GM12878 (cell line): ENCODE results near the gene HOXD10. TPM values are rescaled to one million over a fixed set of nuclear protein-coding genes. Genes with fewer than 3 reads are reported as not detected.

Experiments used
- ATAC-seq: fragments of 200-7000 bp; cut with Tn5 transposase; 3 replicates; pipeline ENCODE4 v1.9.1; 2020; ENCODE audit warnings: mild to moderate bottlenecking, moderate library complexity
- BruUV-seq: library from RNA; stranded (reverse); fragments of 400-500 nt; replicated peaks from 2 replicates; lab custom pipeline; 2021; lab: Mats Ljungman, UMichigan
- CTCF ChIA-PET: fragments of 300-600 bp; sonication (Branson Sonifier 250); formaldehyde crosslinking; extraction: SDS; loops from one replicate; lab custom pipeline; 2021; ENCODE audit warnings: inconsistent platforms; lab: Yijun Ruan, JAX
- POLR2A ChIA-PET: fragments of 350-600 bp; formaldehyde crosslinking; extraction: SDS; loops from one replicate; lab custom pipeline; 2021; ENCODE audit warnings: inconsistent platforms; lab: Charles Lee
- RAD21 ChIA-PET: fragments of 300-600 bp; sonication (Branson Sonifier 250); formaldehyde crosslinking; loops from one replicate; lab custom pipeline; 2023; ENCODE audit warnings: antibody characterized with exemption; ENCODE audit not compliant: unreplicated experiment; lab: Charles Lee
- SMC1A ChIA-PET: fragments of 300-600 bp; sonication (Branson Sonifier 250); formaldehyde crosslinking; loops from one replicate; lab custom pipeline; 2023; ENCODE audit not compliant: unreplicated experiment, uncharacterized antibody; lab: Charles Lee
- DNase-seq: peaks from one replicate; pipeline ENCODE4 v3.0.0-alpha.2; 2011; ENCODE audit warnings: low read depth, low spot score
- FAIRE-seq: peaks from 3 replicates; lab custom pipeline; 2011; peaks lifted over from hg19 to GRCh38; lab: Jason Lieb, UNC
- H2AFZ ChIP-seq: 2 replicates; pipeline ENCODE4 v1.6.0; 2011; ENCODE audit warnings: low read depth, low read length, control low read depth; ENCODE audit not compliant: control insufficient read depth
- H3K27ac ChIP-seq: 2 replicates; pipeline ENCODE4 v1.5.1; 2011; ENCODE audit warnings: control low read depth; ENCODE audit not compliant: control insufficient read depth, insufficient read depth
- H3K27me3 ChIP-seq, 2 experiments: replicated peaks in 1 of 2; 2 replicates each; pipeline versions ENCODE4 v1.6.0 to v1.6.1; 2011; ENCODE audit warnings: low read length in 1 of 2; ENCODE audit not compliant: control insufficient read depth in 2 of 2, insufficient read depth in 2 of 2
- H3K36me3 ChIP-seq, 2 experiments: 2 replicates each; pipeline ENCODE4 v1.5.1; 2011; ENCODE audit warnings: low read length in 1 of 2; ENCODE audit not compliant: control insufficient read depth in 2 of 2, insufficient read depth in 2 of 2
- H3K4me1 ChIP-seq: 2 replicates; pipeline ENCODE4 v1.6.1; 2011; ENCODE audit warnings: mild to moderate bottlenecking, low read length, moderate library complexity, mixed read lengths; ENCODE audit not compliant: control insufficient read depth, insufficient read depth
- H3K4me2 ChIP-seq: 2 replicates; pipeline ENCODE4 v1.6.0; 2011; ENCODE audit warnings: control low read depth; ENCODE audit not compliant: control insufficient read depth, insufficient read depth
- H3K4me3 ChIP-seq: fragments of 200-600 bp; sonication (generic); 2 replicates; pipeline ENCODE4 v1.5.1; 2016
- H3K79me2 ChIP-seq: 2 replicates; pipeline ENCODE4 v1.6.0; 2011; ENCODE audit warnings: low read length; ENCODE audit not compliant: control insufficient read depth, insufficient read depth
- H3K9ac ChIP-seq: 2 replicates; pipeline ENCODE4 v1.8.0; 2011; ENCODE audit warnings: low read length, control low read depth, mixed read lengths; ENCODE audit not compliant: control insufficient read depth, insufficient read depth
- H3K9me3 ChIP-seq: replicated peaks from 3 replicates; pipeline ENCODE4 v1.5.1; 2011; ENCODE audit warnings: mild to moderate bottlenecking, low read length; ENCODE audit not compliant: control insufficient read depth, insufficient read depth
- H4K20me1 ChIP-seq: 2 replicates; pipeline ENCODE4 v1.6.0; 2011; ENCODE audit not compliant: control insufficient read depth, insufficient read depth
- ATF7 ChIP-seq: fragments of 450-650 bp; IDR thresholded peaks from 2 replicates; pipeline ENCODE4 v1.6.1; 2016; ENCODE audit warnings: low read depth, mild to moderate bottlenecking
- BACH1 ChIP-seq: fragments of 450-650 bp; IDR thresholded peaks from 2 replicates; pipeline ENCODE4 v1.6.1; 2017; ENCODE audit warnings: mild to moderate bottlenecking, borderline replicate concordance
- CBX3 ChIP-seq: fragments of 200-600 bp; sonication (generic); IDR thresholded peaks from 2 replicates; pipeline ENCODE4 v1.6.1; 2016; ENCODE audit warnings: low read depth, borderline replicate concordance
- HDAC6 ChIP-seq: fragments of 200-600 bp; sonication (generic); IDR thresholded peaks from one replicate; pipeline ENCODE4 v1.8.0; 2017; ENCODE audit warnings: antibody characterized with exemption; ENCODE audit not compliant: unreplicated experiment
- NBN ChIP-seq: fragments of 450-650 bp; IDR thresholded peaks from 2 replicates; pipeline ENCODE4 v1.6.1; 2016
- PML ChIP-seq: IDR thresholded peaks from 2 replicates; pipeline ENCODE4 v1.6.1; 2012; ENCODE audit warnings: low read length, inconsistent platforms
- RB1 ChIP-seq: fragments of 450-650 bp; formaldehyde crosslinking; IDR thresholded peaks from 2 replicates; pipeline ENCODE4 v1.6.1; 2017; ENCODE audit warnings: mild to moderate bottlenecking, borderline replicate concordance
- SMC3 ChIP-seq: IDR thresholded peaks from 2 replicates; pipeline ENCODE4 v1.6.1; 2011; ENCODE audit warnings: low read length, improper control_type of control experiment, borderline replicate concordance
- ZNF622 ChIP-seq: fragments of 450-650 bp; IDR thresholded peaks from 2 replicates; pipeline ENCODE4 v1.6.1; 2017; ENCODE audit warnings: mild to moderate bottlenecking, inconsistent platforms
- WGBS: methylation state at CpG from one replicate; pipeline ENCODE4 v1.1.6; 2016; ENCODE audit warnings: low lambda C conversion rate; ENCODE audit not compliant: insufficient replicate concordance, insufficient coverage; ENCODE audit errors: missing lambda C conversion rate; 5-methylcytosine and 5-hydroxymethylcytosine counted together
- in situ Hi-C: fragments of 300-500 bp; cut with MboI; formaldehyde crosslinking; loops from 9 replicates; pipeline ENCODE4 v1.14.3; 2018; ENCODE audit warnings: mixed read lengths
- intact Hi-C: fragments of 100-400 bp; cut with micrococcal nuclease; formaldehyde crosslinking; loops from one replicate; pipeline ENCODE4 v1.14.2; 2022; ENCODE audit not compliant: unreplicated experiment
- polyA plus RNA-seq, 11 experiments: library from polyadenylated mRNA; depleted of rRNA in 4 of 11; unstranded in 6 of 11; stranded (reverse) in 5 of 11; fragments of >200 nt; fragmentation: Nextera tagmentation in 4 of 11; fragmentation: Illumina TruSeq in 1 of 11; extraction: Ambion mirVana in 4 of 11; extraction: Trizol in 1 of 11; gene quantifications; 1 replicate in 1 of 11; 2 replicates in 10 of 11; pipeline versions ENCODE4 v1.2.1 to v1.2.3, GENCODE V29; 2011 to 2016; ENCODE audit warnings: inconsistent platforms in 2 of 11, missing spikeins in 2 of 11, low read depth in 1 of 11
- total RNA-seq, 4 experiments: library from RNA; depleted of rRNA in 3 of 4; stranded (reverse); fragments of >200 nt in 3 of 4; fragmentation: Illumina TruSeq in 1 of 4; extraction: Trizol in 1 of 4; gene quantifications; 2 replicates each; pipeline versions ENCODE4 v1.2.1 to v1.2.3, GENCODE V29; 2013 to 2021
- TF ChIP-seq, protein P1 (sequence below): fragments of 450-650 bp; IDR thresholded peaks from 2 replicates; pipeline ENCODE4 v1.6.1; 2018; ENCODE audit warnings: mild to moderate bottlenecking, low read depth, moderate library complexity; ENCODE audit not compliant: partially characterized antibody
- TF ChIP-seq, protein P2 (sequence below): fragments of 450-650 bp; IDR thresholded peaks from 2 replicates; pipeline ENCODE4 v1.6.1; 2017; ENCODE audit warnings: borderline replicate concordance
- TF ChIP-seq, protein P3 (sequence below): fragments of 450-650 bp; IDR thresholded peaks from 2 replicates; pipeline ENCODE4 v1.6.1; 2016; ENCODE audit warnings: mild to moderate bottlenecking
- TF ChIP-seq, protein P4 (sequence below): fragments of 450-650 bp; IDR thresholded peaks from 2 replicates; pipeline ENCODE4 v1.6.1; 2017; ENCODE audit warnings: mild to moderate bottlenecking, moderate library complexity

The HOXD10 gene
- total and polyA plus RNA-seq, 10 of the 15 experiments (the other 5 are each of a cell fraction or from before 2014, with no cell fraction given) = not detected

DNA sequence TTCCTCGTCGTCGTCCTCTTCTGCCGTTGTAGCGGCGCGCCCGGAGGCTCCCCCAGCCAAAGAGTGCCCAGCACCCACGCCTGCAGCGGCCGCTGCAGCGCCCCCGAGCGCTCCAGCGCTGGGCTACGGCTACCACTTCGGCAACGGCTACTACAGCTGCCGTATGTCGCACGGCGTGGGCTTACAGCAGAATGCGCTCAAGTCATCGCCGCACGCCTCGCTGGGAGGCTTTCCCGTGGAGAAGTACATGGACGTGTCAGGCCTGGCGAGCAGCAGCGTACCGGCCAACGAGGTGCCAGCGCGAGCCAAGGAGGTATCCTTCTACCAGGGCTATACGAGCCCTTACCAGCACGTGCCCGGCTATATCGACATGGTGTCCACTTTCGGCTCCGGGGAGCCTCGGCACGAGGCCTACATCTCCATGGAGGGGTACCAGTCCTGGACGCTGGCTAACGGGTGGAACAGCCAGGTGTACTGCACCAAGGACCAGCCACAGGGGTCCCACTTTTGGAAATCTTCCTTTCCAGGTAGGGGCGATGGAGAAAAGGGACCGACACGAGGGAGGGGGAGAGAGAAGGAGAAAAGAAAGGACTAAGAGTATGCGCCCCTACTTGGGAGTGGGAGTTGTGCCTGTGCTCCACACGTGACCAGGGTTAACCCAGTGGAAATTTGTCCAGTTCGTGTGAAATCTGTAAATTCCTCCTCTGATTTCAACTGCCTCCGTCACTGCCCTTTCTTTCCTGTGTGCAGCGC, 23.3 kb upstream of the HOXD10 start:
- no peaks in the 10 kb centered on the region for H3K79me2 ChIP-seq
- peaks cover 13 to 34% of the 10 kb centered on the region in 2 experiments for H3K27me3 ChIP-seq
- H3K27ac ChIP-seq = no peak overlapping the region
- H3K4me2 ChIP-seq = no peak overlapping the region
- BruUV-seq = no TSS peak
- intact Hi-C loops = no loop called here
- FAIRE-seq (no peak), ATAC-seq (no peak), DNase-seq (no peak)
- H3K4me3 ChIP-seq = no peak overlapping the region
- no peaks in the 10 kb centered on the region for H3K9me3 ChIP-seq
- H2AFZ ChIP-seq = no peak overlapping the region
- RAD21 ChIA-PET = no interaction called here
- no peaks in the 10 kb centered on the region for H4K20me1 ChIP-seq
- CTCF ChIA-PET = interaction anchor here (1.3 kb wide), 1 partner anchor 403 kb away, joined by 5 read pairs; no protein-coding TSS in a partner anchor
- no peak overlapping the region for H3K9ac ChIP-seq
- 31% methylated on average over 46 of the region's 53 CpGs for WGBS
- in situ Hi-C loops = no loop called here
- TF ChIP-seq, protein P1, sequence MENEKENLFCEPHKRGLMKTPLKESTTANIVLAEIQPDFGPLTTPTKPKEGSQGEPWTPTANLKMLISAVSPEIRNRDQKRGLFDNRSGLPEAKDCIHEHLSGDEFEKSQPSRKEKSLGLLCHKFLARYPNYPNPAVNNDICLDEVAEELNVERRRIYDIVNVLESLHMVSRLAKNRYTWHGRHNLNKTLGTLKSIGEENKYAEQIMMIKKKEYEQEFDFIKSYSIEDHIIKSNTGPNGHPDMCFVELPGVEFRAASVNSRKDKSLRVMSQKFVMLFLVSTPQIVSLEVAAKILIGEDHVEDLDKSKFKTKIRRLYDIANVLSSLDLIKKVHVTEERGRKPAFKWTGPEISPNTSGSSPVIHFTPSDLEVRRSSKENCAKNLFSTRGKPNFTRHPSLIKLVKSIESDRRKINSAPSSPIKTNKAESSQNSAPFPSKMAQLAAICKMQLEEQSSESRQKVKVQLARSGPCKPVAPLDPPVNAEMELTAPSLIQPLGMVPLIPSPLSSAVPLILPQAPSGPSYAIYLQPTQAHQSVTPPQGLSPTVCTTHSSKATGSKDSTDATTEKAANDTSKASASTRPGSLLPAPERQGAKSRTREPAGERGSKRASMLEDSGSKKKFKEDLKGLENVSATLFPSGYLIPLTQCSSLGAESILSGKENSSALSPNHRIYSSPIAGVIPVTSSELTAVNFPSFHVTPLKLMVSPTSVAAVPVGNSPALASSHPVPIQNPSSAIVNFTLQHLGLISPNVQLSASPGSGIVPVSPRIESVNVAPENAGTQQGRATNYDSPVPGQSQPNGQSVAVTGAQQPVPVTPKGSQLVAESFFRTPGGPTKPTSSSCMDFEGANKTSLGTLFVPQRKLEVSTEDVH = no peak
- TF ChIP-seq NBN = no peak
- TF ChIP-seq, protein P2, sequence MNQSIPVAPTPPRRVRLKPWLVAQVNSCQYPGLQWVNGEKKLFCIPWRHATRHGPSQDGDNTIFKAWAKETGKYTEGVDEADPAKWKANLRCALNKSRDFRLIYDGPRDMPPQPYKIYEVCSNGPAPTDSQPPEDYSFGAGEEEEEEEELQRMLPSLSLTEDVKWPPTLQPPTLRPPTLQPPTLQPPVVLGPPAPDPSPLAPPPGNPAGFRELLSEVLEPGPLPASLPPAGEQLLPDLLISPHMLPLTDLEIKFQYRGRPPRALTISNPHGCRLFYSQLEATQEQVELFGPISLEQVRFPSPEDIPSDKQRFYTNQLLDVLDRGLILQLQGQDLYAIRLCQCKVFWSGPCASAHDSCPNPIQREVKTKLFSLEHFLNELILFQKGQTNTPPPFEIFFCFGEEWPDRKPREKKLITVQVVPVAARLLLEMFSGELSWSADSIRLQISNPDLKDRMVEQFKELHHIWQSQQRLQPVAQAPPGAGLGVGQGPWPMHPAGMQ = no peak
- TF ChIP-seq, protein P3, sequence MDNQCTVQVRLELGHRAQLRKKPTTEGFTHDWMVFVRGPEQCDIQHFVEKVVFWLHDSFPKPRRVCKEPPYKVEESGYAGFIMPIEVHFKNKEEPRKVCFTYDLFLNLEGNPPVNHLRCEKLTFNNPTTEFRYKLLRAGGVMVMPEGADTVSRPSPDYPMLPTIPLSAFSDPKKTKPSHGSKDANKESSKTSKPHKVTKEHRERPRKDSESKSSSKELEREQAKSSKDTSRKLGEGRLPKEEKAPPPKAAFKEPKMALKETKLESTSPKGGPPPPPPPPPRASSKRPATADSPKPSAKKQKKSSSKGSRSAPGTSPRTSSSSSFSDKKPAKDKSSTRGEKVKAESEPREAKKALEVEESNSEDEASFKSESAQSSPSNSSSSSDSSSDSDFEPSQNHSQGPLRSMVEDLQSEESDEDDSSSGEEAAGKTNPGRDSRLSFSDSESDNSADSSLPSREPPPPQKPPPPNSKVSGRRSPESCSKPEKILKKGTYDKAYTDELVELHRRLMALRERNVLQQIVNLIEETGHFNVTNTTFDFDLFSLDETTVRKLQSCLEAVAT = no peak
- TF ChIP-seq BACH1 = no peak
- TF ChIP-seq HDAC6 = no peak
- TF ChIP-seq PML = no peak
- no peak for TF ChIP-seq ZNF622
- no peak for TF ChIP-seq RB1
- no peak for TF ChIP-seq SMC3
- no peak for TF ChIP-seq CBX3
- TF ChIP-seq, protein P4, sequence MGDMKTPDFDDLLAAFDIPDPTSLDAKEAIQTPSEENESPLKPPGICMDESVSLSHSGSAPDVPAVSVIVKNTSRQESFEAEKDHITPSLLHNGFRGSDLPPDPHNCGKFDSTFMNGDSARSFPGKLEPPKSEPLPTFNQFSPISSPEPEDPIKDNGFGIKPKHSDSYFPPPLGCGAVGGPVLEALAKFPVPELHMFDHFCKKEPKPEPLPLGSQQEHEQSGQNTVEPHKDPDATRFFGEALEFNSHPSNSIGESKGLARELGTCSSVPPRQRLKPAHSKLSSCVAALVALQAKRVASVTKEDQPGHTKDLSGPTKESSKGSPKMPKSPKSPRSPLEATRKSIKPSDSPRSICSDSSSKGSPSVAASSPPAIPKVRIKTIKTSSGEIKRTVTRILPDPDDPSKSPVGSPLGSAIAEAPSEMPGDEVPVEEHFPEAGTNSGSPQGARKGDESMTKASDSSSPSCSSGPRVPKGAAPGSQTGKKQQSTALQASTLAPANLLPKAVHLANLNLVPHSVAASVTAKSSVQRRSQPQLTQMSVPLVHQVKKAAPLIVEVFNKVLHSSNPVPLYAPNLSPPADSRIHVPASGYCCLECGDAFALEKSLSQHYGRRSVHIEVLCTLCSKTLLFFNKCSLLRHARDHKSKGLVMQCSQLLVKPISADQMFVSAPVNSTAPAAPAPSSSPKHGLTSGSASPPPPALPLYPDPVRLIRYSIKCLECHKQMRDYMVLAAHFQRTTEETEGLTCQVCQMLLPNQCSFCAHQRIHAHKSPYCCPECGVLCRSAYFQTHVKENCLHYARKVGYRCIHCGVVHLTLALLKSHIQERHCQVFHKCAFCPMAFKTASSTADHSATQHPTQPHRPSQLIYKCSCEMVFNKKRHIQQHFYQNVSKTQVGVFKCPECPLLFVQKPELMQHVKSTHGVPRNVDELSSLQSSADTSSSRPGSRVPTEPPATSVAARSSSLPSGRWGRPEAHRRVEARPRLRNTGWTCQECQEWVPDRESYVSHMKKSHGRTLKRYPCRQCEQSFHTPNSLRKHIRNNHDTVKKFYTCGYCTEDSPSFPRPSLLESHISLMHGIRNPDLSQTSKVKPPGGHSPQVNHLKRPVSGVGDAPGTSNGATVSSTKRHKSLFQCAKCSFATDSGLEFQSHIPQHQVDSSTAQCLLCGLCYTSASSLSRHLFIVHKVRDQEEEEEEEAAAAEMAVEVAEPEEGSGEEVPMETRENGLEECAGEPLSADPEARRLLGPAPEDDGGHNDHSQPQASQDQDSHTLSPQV = no peak
- no peak for TF ChIP-seq ATF7
- SMC1A ChIA-PET = no interaction called here
- peaks cover 3% of the 10 kb centered on the region; the same call in 1 of the 2 replicates for H3K4me1 ChIP-seq
- POLR2A ChIA-PET = no interaction called here
- no peaks in the 10 kb centered on the region for H3K36me3 ChIP-seq
